ENCODE data around the gene UBALD2. TPM values are rescaled to one million over a fixed set of nuclear protein-coding genes. Genes with fewer than 3 reads are reported as not detected.

Gene UBALD2
- total and polyA plus RNA-seq, 2 of the 13 experiments (the other 11 are each of a cell fraction or from before 2014, with no cell fraction given), result 3.3 to 89.7 TPM

DNA sequence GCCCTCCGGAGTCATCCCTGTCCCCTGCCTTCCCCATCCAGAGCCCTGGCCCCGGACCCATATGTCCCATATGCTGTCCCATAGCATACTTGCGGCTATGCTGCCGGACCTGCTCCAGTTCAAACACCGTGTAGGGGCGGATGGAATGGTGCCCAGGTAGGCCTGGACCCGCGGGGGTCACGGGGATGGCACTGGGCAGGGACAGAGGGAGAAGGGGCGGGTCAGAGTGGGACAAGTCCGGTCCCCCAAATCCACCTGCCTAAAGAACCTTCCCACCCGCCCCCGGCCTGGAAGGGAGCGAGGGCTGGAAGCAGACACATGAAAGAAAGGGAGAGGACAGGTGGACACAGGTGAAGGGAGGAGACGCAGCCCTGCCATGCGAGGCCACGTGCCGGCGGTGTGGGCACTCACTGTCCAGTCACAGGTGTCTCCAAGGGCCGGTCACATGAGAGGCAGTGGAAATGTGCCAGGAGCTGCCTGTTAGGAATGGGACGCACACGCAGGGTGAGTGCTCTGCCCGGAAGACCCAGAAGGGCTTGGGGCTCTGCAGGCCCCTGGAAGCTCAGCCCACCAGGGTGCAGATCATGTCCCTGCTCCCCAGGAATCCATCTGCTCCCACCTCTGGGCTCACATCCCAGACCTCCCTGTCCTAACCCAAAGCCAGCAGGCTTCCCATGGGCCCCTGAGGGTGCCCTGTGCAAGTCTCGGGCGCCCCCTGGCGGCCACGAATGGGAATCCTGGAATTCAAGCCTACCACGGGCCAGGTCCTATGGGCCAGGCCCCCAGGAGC, 14.0 kb downstream of the UBALD2 start (continued):
- TF ChIP-seq MXI1 (IDR thresholded peaks at IDR 0.05; ENCODE audit: borderline replicate concordance, low read depth, low read length) (no peak), ZNF101 (CRISPR knock-in tag; IDR thresholded peaks at IDR 0.05; ENCODE audit: borderline replicate concordance, low read depth) (no peak), ZNF44 (CRISPR knock-in tag; IDR thresholded peaks at IDR 0.05) (no peak), ZNF17 (CRISPR knock-in tag; IDR thresholded peaks at IDR 0.05) (no peak), ZMYM2 (CRISPR knock-in tag; IDR thresholded peaks at IDR 0.05) (no peak), SMC3 (IDR thresholded peaks at IDR 0.05; ENCODE audit: low read length) (peak; percentile 86), NFIB (CRISPR knock-in tag; IDR thresholded peaks at IDR 0.05; ENCODE audit: borderline replicate concordance) (no peak), SIX1 (CRISPR knock-in tag; IDR thresholded peaks at IDR 0.05; ENCODE audit: borderline replicate concordance) (no peak), ZEB1 (IDR thresholded peaks at IDR 0.05; ENCODE audit: insufficient replicate concordance, low read depth) (no peak), ZFP41 (CRISPR knock-in tag; IDR thresholded peaks at IDR 0.05; ENCODE audit: borderline replicate concordance) (no peak), ZBTB42 (CRISPR knock-in tag; IDR thresholded peaks at IDR 0.05) (no peak), RFX5 (IDR thresholded peaks at IDR 0.05; ENCODE audit: low read depth, low read length) (no peak), HOXA9 (CRISPR knock-in tag; IDR thresholded peaks at IDR 0.05; ENCODE audit: borderline replicate concordance) (no peak), ZNF550 (CRISPR knock-in tag; IDR thresholded peaks at IDR 0.05; ENCODE audit: borderline replicate concordance) (no peak), HES4 (CRISPR knock-in tag; IDR thresholded peaks at IDR 0.05; ENCODE audit: borderline replicate concordance) (no peak), ZFX (CRISPR knock-in tag; IDR thresholded peaks at IDR 0.05; ENCODE audit: low read depth) (no peak), ZFP36 (IDR thresholded peaks at IDR 0.05; ENCODE audit: borderline replicate concordance, low read depth, low read length, partially characterized antibody) (no peak), CBX2 (IDR thresholded peaks at IDR 0.05; ENCODE audit: low read depth, low read length) (no peak), CBX2 (CRISPR knock-in tag; IDR thresholded peaks at IDR 0.05; ENCODE audit: low read depth) (no peak), MTF2 (CRISPR knock-in tag; IDR thresholded peaks at IDR 0.05; ENCODE audit: borderline replicate concordance) (no peak), TEAD2 (CRISPR knock-in tag; IDR thresholded peaks at IDR 0.05) (no peak)
- TF ChIP-seq, protein P1, sequence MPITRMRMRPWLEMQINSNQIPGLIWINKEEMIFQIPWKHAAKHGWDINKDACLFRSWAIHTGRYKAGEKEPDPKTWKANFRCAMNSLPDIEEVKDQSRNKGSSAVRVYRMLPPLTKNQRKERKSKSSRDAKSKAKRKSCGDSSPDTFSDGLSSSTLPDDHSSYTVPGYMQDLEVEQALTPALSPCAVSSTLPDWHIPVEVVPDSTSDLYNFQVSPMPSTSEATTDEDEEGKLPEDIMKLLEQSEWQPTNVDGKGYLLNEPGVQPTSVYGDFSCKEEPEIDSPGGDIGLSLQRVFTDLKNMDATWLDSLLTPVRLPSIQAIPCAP (CRISPR knock-in tag; IDR thresholded peaks at IDR 0.05; ENCODE audit: low read depth), result no peak
- TF ChIP-seq, protein P2, sequence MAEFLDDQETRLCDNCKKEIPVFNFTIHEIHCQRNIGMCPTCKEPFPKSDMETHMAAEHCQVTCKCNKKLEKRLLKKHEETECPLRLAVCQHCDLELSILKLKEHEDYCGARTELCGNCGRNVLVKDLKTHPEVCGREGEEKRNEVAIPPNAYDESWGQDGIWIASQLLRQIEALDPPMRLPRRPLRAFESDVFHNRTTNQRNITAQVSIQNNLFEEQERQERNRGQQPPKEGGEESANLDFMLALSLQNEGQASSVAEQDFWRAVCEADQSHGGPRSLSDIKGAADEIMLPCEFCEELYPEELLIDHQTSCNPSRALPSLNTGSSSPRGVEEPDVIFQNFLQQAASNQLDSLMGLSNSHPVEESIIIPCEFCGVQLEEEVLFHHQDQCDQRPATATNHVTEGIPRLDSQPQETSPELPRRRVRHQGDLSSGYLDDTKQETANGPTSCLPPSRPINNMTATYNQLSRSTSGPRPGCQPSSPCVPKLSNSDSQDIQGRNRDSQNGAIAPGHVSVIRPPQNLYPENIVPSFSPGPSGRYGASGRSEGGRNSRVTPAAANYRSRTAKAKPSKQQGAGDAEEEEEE (CRISPR knock-in tag; IDR thresholded peaks at IDR 0.05; ENCODE audit: borderline replicate concordance), result no peak
- TF ChIP-seq, protein P3, sequence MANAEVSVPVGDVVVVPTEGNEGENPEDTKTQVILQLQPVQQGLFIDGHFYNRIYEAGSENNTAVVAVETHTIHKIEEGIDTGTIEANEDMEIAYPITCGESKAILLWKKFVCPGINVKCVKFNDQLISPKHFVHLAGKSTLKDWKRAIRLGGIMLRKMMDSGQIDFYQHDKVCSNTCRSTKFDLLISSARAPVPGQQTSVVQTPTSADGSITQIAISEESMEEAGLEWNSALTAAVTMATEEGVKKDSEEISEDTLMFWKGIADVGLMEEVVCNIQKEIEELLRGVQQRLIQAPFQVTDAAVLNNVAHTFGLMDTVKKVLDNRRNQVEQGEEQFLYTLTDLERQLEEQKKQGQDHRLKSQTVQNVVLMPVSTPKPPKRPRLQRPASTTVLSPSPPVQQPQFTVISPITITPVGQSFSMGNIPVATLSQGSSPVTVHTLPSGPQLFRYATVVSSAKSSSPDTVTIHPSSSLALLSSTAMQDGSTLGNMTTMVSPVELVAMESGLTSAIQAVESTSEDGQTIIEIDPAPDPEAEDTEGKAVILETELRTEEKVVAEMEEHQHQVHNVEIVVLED (CRISPR knock-in tag; IDR thresholded peaks at IDR 0.05; ENCODE audit: borderline replicate concordance), result 0 out of 2 replicates have a peak, but pooled peaks have one; percentile 41
- TF ChIP-seq, protein P4, sequence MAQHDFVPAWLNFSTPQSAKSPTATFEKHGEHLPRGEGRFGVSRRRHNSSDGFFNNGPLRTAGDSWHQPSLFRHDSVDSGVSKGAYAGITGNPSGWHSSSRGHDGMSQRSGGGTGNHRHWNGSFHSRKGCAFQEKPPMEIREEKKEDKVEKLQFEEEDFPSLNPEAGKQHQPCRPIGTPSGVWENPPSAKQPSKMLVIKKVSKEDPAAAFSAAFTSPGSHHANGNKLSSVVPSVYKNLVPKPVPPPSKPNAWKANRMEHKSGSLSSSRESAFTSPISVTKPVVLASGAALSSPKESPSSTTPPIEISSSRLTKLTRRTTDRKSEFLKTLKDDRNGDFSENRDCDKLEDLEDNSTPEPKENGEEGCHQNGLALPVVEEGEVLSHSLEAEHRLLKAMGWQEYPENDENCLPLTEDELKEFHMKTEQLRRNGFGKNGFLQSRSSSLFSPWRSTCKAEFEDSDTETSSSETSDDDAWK (CRISPR knock-in tag; IDR thresholded peaks at IDR 0.05), result no peak

Data from HepG2 (cell line).